HG02763 (cell line): Measurements from ENCODE around the gene ELFN1.

ENCODE experiments used
- ATAC-seq: cut with Tn5 transposase; IDR thresholded peaks from one replicate; pipeline ENCODE4 v1.9.1; 2021; ENCODE audit warnings: mild to moderate bottlenecking, moderate library complexity; ENCODE audit not compliant: unreplicated experiment

The ELFN1 gene

GRCh38 chr7:1738511-1738910 lies 68.4 kb downstream of the ELFN1 start:
- ATAC-seq: no peak

DNA sequence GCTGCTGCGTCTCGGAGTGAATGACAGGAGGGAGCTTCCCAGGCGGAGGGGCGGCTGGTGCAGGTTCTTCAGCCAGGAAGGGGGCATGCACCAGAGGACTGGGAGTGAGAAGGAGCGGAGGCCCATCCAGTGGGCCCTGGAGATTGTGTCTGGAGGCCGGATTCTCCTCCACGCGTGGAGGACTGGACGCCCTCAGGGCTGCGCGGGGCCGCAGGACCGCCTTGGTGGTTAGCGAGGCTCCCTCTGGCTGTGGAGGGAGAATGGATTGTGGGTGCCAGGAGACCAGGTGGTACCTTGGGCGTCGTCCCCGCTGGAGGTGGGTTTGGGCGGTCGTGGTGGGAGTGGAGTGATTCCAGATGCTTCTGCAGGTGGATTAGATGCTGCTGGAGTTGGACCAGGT lies 68.9 kb downstream of the ELFN1 start:
- no peak for ATAC-seq

- ATAC-seq: no peak
Measured at GRCh38 chr7:1739593-1739992, 69.5 kb downstream of the ELFN1 start.

GRCh38 chr7:1740214-1740613 lies 70.1 kb downstream of the ELFN1 start:
- ATAC-seq: no peak

GRCh38 chr7:1741246-1741645 lies 71.2 kb downstream of the ELFN1 start:
- no peak for ATAC-seq

- no peak for ATAC-seq
Measured at GRCh38 chr7:1741751-1742554, 71.9 kb downstream of the ELFN1 start.

- ATAC-seq: no peak
Measured at GRCh38 chr7:1742555-1743303, 72.7 kb downstream of the ELFN1 start.

DNA sequence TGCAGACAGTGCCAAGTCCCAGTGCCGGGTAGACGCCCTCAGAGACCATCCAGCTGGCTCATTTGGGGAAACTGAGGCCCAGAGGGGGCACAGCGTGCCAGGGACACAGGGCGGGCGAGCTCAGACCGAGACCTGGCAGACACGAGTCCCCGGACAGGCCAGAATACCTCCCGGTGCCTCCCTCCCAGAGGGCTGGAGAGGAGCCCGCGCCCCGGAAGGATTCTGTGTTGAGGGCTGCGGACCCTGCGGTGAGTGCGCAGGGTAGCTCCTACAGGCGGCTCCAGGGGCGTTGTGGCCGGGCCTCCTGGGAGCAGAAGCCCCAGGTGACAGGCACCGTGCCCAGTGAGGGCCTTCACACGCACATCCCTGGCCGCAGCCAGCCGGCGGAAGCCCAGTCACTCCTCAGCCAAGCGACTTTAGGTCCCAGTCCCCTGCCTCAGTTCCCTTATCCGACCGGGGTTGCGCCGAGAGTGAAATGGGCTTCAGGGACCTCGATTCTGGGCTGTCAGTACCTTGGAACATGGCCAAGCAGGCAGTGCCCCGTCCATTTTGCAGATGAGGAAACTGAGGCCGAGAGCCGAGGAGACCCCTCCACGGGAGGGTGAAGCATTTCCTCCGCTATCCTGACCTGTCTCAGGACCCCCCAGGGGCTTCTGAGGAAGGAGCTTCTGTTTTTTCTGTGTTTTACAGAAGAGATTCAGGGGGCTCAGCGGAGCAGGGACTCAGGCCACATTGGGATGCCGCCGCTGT lies 73.6 kb downstream of the ELFN1 start:
- no peak for ATAC-seq

DNA sequence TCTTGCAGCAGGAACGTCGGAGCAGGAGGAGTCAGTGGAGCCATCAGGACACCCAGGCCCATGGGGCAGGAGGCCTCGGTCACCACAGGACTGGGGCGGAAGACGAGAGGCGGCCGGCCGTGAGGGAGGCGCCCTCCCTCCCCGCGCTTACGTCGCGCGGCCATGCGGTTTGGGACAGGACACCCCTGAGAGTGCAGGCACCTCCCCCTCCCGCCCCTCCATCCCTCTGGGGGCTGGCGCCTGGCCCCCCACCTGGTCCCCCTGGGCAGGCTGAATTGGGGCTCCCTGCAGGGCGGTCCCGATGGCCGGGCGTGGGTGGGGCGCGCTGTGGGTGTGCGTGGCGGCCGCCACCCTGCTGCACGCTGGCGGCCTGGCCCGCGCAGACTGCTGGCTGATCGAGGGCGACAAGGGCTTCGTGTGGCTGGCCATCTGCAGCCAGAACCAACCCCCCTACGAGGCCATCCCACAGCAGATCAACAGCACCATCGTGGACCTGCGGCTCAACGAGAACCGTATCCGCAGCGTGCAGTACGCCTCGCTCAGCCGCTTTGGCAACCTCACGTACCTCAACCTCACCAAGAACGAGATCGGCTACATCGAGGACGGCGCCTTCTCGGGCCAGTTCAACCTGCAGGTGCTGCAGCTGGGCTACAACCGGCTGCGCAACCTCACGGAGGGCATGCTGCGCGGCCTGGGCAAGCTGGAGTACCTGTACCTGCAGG lies 74.4 kb downstream of the ELFN1 start:
- no peak for ATAC-seq

GRCh38 chr7:1745018-1745532 lies 75.0 kb downstream of the ELFN1 start:
- ATAC-seq: no peak

GRCh38 chr7:1745576-1746490 lies 75.8 kb downstream of the ELFN1 start:
- ATAC-seq: no peak

- ATAC-seq: no peak
Measured at GRCh38 chr7:1746491-1746975, 76.5 kb downstream of the ELFN1 start.

- ATAC-seq: no peak
Measured at GRCh38 chr7:1747004-1747801, 77.1 kb downstream of the ELFN1 start.

- no peak for ATAC-seq
Measured at GRCh38 chr7:1748076-1748838, 78.2 kb downstream of the ELFN1 start.

DNA sequence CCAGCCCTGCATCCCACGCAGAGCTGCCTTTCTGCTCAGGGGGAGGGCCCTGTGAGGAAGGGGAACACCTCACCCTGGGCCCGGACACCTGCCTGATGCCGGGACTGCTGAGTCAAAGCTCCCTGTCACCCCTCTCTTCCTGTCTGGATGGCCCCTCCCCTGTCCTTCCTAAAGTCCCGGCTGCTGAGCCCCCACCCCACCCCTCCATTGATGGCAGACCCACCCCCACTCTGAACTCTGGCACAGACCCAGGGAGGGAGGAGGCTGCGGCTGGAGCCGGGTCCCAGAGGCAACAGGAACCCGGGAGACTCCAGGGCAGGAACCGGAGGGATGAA lies 78.7 kb downstream of the ELFN1 start:
- no peak for ATAC-seq

- no peak for ATAC-seq
Measured at GRCh38 chr7:1749351-1749863, 79.3 kb downstream of the ELFN1 start.

- ATAC-seq: no peak
Measured at GRCh38 chr7:1749864-1750466, 79.9 kb downstream of the ELFN1 start.
